ENCODE measurements around the gene LCN1.

LCN1 gene

GRCh38 chr9:135520916-135521607 lies at the start of gene LCN1:
TSS of gene LCN1 (plus strand) at chr9:135521440. CDS start at chr9:135521498, 58 bp downstream.
- DNase-seq = no peak

- DNase-seq = no peak
These were observed 49.2 kb upstream of the LCN1 start for GRCh38 chr9:135471791-135472640.

DNA sequence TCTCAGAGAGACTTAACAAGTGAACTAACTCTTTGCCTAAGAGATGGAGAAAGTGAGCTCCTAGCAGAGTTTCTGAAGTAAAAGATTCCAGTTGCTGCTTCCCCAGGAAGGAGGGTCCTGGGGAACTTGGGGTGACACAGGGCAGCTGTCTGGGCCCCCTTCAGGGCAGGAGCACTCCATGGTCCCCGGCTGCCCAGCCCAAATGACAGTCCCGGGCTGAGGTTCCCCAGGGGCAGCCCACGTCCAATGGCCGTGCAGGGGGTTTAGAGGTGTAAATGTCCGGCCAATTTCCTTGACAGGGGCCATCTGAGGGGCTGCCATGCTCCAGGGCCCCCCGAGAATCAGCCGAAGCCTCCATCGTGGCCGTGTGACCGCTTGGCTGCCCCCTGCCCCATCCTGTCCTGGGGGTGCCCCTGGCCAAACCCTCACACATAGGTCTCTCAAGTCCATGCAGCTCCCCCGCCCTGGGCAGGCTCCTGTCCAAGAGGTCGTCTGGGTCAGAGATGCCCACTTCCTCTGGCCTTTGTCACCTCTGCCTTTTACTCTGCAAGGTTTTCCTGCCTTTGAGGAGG lies 47.2 kb upstream of the LCN1 start:
- no peak for DNase-seq

DNA sequence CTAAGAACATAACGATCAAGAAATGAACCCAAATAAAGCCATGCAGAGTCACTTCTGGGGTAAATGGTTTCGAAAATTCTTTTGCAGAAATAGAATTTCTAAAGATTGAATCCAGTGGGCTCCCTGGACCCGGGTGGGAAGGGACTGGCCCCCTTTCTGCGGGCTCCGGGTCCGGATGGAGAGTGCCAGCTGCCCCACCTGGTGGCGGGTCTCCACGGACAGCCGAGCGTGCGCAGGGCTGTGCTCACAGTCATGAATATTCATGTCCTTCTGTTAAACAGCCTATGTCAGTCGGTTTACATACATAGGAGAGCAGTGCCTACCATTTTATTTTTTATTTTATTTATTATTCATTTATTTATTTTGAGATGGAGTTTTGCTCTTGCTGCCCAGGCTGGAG lies 46.3 kb upstream of the LCN1 start:
- peak; percentile 53 for DNase-seq

DNA sequence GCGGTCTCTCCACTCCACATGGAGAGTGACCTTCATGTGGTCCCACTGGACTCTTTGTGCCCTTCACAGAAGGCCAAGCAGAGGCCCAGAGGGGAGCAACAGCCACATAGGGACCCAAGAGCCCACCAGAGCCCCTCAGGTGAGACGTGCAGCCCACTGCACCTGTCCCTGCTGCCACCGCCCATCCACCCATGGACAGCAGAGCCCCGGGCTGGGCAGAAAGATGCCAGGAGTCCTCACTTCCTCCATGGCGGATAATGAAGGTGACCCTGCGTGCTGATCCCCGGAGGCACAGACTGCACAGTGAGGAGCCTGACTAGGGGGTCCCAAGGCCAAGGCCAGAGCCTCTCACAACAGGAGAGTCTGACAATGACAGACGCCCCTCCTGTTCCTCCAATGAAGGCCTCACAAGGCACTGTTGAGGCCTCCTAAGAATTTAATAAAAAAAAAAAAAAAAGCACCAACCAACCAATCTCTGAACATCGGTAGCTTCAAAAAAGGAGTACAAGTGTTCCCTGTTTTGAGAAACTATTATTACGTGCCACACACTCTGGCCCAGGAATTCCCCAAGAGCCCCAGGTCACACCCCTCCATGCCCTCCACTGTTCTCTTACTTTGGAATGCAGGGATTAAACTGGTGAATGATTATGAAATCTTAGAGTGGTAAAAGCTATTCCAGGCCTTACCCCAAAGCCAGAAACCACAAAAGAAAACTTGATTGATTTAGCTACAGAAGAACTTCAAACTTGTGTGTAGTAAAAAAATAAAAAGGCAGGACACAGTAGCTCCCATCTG lies 44.5 kb upstream of the LCN1 start:
- DNase-seq = no peak

- DNase-seq = no peak
These were observed 43.0 kb upstream of the LCN1 start for GRCh38 chr9:135478191-135478590.

DNA sequence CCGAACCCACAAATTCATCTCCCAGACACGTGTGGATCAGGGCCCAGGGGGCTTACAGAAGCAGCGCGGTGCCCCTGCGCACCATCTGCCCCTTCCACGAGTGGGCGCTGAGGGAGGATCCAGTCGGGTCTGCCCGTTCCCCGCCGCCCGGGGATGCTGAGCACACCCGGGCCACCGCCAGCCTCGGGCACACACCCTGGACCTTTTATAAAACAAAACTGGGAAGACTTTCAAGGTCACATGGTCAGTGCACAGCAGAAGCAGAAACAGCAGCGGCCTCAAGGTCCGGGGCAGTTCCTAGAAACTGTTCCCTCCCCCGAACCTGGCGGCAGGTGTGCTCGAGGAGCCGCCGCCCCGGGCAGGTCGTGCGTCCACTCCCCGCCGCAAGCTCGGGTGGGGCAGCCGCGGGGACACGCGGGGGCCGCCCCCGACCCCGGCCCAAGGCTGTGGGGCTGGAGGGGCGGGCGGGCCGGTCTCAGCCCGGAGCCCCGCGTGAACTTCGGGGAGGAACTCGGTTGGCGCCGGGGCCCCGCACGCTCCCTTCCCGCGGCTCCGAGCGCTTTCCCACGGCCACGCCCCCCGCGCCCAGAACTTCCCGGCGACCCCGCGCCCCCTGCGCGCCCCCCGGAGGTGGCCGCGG lies 42.3 kb upstream of the LCN1 start:
- peak; percentile 36 for DNase-seq

- peak; percentile 64 for DNase-seq
These were observed 41.7 kb upstream of the LCN1 start, which contains the start of gene PPP1R26 for GRCh38 chr9:135479469-135480052. TSS of gene PPP1R26 (plus strand) at chr9:135479782. CDS start at chr9:135484511, 4,729 bp downstream.

GRCh38 chr9:135480071-135480939 lies 40.9 kb upstream of the LCN1 start:
- peak; percentile 61 for DNase-seq

DNA sequence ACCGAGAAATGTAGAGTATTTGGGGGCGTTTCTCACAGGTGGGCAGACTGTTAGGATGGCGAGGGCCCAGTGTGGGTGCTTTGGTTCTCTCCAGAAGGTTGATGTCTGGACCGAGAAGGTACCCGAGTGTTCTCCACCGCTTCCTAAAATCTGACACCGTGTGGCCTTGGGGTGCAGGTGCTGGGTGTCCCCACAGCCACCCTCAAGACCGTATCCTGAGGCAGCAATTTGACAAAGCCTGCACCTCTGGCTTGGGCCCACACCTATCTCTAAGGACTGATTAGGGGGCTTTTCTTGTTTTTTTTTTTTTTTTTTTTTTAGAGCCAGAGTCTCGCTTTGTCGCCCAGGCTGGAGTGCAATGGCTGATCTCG lies 40.3 kb upstream of the LCN1 start:
- no peak for DNase-seq

DNA sequence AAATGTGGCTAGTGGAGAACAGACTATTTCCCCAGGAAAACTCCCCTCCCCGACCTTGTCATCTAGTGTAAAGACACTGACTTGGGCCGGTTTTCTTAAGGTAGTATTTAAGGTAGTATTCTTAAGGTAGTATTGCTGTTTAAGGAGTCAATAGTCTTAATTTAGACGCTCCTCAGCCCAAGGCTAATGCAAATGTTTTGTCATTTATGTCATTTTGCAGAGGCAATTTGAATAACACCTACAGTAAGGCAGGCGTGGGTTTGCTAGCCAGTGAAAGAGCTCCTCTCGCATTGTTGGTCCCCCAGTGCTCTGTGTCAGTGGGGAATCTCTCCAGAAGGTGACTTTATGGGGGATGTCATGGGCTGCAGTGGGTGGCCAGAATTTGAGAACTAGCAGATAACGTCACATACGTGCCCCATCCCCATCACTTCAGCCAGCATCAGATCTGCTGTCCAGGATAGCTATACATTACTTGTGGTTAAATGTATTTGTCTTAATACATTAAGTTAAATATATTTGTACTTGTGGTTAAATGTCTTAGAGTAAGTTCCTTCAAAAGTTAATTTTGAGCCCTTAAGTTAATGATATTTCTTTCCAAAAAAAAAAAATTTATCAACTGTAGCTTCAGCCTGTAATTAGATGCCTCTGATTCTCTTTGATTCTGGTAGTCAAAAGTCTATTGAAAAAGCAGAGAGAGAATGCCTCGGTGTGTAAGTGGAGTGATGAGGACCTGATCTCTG lies 39.1 kb upstream of the LCN1 start:
- no peak for DNase-seq

DNA sequence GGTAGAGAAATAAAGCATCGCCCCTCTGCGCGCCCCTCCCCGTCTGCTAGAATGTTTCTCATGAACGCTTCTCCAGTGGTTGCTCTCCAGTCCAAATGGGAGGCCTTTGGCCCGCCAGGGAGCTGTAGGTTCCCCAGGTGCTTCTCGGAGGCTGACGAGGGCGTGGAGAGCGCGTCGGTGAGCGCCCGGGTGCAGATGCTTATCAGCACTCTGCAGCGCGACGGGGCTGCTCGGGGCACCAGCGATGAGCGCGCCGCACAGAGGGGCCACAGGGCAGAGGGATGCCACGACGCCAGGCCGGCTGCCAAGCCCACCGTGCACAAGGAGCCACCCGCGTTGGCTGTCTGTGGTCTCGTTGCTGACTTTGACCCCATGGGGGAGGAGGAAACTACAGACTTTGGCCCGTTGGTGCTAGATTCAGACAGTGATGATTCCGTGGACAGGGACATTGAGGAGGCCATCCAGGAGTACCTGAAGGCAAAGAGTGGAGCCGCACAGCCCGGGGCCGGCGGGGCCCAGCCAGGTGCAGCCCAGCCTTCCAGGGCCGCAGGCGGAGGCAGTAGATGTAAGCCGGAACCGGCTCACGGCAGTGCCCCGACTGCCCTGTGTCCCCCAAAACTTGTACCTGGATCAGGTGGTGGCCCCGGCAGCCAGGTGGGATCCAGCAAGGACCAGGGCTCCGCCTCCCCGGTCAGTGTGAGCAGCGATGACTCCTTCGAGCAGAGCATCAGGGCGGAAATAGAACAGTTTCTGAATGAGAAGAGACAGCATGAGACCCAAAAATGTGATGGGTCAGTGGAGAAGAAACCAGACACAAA lies 36.6 kb upstream of the LCN1 start:
- no peak for DNase-seq

- DNase-seq = no peak
These were observed 35.9 kb upstream of the LCN1 start for GRCh38 chr9:135485385-135485784.

DNA sequence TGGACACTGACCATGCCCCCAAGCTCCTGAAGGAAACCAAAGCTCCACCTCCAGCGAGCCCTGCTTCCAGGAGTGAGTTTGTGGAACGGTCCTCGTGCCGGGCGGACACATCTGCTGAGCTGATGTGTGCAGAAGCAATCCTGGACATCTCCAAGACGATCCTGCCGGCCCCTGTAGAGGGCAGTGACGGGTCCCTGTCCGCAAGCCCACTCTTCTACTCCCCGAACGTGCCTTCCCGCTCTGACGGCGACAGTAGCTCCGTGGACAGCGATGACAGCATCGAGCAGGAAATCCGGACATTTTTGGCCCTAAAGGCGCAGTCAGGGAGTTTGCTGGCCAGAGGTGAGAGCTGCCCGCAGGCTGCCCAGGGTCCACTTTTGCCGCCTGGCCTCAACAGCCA lies 35.4 kb upstream of the LCN1 start:
- no peak for DNase-seq

- DNase-seq = no peak
These were observed 34.8 kb upstream of the LCN1 start for GRCh38 chr9:135486267-135487065.

- DNase-seq = no peak
These were observed 33.8 kb upstream of the LCN1 start for GRCh38 chr9:135487281-135488012.

DNA sequence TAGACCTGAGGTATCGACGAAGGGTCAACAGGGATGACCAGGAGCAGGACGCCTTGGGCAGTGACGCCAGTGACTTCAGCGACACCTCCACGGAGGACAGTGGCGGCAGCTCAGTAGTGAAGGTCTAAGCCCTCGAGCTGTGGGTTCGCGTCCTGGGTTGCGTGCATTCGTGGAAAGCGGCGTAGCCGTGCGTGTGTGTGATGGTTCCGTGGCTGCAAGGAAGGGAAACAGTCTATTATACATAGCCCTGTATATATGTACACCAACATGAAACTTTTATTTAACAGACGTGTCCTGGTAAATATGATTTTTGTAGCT lies 33.3 kb upstream of the LCN1 start:
- no peak for DNase-seq

DNA sequence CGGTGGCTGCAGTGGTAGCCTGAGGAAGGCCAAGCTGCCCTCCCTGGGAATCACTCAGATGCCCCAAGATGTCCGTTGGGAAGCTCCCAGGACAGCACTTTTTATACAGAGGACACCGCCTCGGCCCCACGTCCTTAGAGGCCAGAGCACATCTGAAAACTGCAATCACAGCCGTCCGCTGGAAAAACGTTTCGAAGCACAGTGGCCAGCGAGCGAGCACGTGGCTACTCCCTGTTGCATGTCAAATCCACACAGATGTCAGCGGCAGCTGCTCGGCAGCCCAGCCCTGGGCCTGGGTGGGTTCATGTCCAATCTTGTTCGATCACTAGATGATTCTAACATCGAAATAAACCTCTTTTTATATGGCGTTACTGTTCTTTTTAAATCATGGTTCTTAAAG lies 32.7 kb upstream of the LCN1 start:
- no peak for DNase-seq
